ENCODE data around the gene APOL6.
A peak's percentile ranks its signal among the peaks of the same experiment; 100 is the strongest.
"Not testable (repeated sequence)": the region's sequence is repeated elsewhere in the genome, so short reads cannot be mapped to it uniquely, and the experiment has no call there.

Gene APOL6

GRCh38 chr22:35617137-35617755 lies 31.0 kb upstream of the APOL6 start, which contains the start of gene MB:
Gene MB, minus strand, starts transcription at chr22:35617329. Its CDS starts 72 bp downstream, at chr22:35617257.
- DNase-seq (ENCODE audit: low read depth in 2 of 2), result no peak

- DNase-seq (ENCODE audit: low read depth in 2 of 2), result no peak
Measured at GRCh38 chr22:35618427-35619223, 29.6 kb upstream of the APOL6 start.

DNA sequence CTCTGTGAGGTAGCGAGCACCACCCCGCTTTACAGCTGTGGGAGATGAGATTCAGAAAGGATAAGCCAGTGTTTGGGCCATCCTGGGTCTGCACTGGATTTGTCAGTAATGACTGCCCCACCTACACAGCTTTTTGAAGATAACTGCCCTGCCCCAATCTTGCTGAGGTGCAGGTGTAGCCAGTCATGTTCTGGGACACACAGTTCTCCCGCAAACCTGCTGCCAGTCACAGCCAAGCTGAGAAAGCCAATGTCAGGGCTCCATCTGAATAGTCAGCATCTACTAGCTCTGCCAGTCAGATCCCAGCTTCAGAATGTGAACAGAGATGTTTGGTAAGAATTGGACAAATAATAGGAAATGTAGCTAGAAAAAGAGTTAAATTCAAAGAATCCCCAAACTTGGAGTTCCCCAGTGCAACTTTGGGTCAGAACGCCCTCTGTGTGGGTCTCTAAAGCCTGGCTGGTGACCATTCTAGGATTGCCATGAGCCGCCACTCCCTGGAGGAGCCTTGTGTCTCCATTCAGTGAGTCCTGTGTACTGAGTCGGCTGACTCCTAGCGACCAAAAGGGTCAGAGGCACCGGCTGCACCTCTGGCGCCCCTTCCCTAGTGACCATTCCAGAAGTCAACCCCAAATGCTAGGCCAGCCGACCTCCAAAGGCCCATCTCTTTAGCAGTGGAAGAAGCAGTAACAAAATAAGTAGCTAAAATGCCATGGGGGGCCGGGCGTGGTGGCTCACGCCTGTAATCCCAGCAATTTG lies 28.7 kb upstream of the APOL6 start:
- DNase-seq (ENCODE audit: low read depth in 2 of 2), result no peak

DNA sequence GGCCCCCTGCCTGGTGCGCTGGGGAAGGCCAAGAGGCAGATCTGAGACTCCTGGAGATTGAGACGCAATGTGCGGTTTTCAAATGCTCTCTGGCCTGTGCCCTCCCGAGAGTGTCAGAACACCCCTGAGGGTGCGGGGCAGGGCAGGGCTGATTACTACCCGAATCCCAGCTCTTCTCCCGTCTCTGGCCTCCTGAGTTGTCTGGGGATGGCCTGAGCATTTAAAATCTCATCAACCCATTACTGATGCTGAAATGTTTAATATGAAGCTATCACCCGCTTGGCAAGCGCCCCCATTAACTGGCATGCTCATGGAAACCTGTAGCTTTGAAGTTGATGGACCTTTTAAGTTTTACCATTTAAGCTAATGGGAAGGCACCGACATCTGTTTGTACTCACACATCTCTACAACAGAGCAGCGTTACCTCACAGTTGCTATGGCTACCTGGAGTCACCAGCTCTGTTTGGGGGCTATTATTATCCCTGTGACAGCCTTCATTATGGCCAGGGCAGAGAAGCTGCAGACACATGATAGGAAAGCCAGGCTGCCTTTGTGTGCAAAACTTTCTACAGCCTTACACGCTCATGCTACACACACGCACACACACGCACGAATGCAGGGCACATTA lies 27.5 kb upstream of the APOL6 start:
- DNase-seq (ENCODE audit: low read depth in 2 of 2), result no peak

DNA sequence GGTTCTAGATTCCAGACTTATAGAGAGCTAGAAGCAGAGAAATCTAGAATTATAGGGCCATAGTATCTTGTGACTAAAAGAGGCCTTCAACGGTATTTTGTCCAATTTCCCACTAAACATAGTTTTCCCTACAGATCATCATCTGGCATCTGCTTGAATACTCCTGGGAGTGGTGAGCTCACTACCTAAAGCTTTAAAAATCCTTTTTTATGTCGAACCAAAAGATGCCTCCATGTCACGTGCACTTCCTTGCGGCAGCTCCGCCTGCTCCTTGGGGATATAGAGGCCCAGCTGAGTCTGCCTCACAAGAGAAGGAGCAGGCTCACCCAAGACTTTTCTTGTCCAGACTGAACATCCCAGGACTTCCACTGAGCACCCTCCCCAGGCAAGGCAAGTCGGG lies 26.8 kb upstream of the APOL6 start:
- DNase-seq (ENCODE audit: low read depth in 2 of 2), result no peak

DNA sequence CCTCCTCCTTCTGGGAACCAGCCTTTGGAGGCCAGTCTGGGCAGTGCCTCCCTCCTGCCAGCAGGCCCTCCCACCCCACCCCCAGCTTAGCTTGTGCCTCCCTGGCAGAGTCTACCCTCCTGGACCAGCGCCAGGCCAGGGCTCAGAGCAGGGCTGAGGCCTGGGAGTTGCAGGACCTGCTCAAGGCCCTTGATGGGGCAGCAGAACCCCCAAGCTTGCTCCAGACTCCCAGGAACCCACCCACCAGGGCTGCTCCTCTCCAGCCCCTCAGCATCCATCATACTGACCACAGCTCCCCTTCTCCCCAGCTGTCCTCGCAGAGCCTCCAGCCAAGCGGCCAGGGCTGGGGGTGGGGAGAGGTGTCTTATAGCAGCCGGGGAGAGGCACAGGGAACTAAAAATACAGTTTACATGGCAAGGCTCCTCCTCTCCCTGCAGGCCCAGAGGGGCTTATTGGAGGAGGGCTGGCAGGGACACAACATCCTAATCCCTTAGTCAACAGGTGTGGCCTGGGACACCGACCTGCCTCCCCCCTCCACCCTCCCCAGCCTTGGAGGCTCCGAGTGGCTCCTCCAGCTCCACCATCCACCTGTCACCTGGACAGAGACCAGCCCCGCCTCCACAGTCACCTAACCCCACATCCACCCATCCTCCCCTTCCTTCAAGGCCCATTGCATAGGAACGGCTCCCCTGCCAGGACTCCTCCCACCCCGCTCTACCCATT lies 25.9 kb upstream of the APOL6 start:
- DNase-seq (ENCODE audit: low read depth in 2 of 2), result no peak

DNA sequence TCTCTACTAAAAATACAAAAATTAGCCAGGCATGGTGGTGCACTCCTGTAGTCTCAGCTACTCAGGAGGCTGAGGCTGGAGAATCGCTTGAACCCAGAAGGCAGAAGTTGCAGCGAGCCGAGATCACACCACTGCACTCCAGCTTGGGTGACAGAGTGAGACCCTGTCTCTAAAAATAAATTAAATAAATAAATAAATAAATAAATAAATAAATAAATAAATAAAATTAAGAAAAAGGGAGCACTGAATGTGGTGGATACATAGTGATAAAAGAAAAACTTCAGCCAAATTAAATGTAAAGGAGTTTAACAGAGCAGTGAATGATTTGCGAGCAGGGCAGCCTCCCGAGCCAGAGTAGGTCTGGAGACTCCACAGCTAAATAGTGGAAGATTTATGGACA lies 24.4 kb upstream of the APOL6 start:
- DNase-seq (ENCODE audit: low read depth in 2 of 2), result not testable (repeated sequence)

DNA sequence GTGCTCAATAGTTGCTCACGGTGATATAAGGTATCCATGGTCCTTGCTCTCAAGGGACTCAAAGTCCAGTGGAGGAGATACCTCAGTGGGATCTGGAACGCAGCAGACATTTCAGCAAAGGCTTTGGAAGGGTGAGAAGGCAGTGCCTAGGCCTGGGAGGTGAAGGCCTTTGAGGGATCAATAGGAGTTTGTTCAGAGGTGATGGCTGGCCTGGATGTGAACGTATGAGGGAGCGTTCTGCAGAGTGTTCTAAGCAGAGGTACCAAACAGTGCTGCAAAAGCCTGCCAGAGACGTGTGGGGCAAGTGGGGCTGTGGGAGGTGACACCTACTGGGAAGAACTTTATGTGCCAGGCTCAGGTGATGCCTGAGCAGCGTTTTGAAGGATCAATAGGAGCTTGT lies 23.7 kb upstream of the APOL6 start:
- no peak for DNase-seq (ENCODE audit: low read depth in 2 of 2)

DNA sequence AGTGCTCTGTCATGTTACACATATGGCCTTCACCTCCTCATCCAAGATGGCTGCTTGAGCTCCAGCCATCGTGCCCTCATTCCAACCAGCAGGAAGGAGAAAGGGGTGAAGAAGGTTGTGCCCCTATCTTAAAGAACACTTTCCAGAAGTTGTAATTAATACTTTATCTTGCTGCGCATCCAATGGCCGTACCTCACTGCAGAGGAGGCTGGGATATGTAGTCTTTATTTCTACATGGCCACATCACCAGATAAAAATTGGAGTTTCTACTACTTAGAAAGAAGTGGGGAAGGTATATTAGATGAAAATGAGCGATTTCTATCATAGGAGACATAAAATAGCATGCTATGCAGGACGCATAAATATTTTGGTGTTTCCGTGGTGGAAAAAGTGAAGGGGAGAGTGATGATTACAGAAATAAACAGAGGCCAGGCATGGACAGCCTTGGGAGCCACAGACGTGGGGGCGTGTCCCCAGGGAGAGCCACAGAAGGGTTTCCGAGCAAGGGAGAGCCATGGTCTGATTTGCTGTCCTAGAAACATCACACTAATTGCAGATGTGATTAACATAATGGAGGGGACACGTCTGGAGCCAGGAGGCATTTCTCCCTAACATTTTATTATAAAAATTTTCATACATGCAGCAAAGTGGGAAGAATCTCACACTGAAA lies 22.3 kb upstream of the APOL6 start:
- DNase-seq (ENCODE audit: low read depth in 2 of 2), result no peak

DNA sequence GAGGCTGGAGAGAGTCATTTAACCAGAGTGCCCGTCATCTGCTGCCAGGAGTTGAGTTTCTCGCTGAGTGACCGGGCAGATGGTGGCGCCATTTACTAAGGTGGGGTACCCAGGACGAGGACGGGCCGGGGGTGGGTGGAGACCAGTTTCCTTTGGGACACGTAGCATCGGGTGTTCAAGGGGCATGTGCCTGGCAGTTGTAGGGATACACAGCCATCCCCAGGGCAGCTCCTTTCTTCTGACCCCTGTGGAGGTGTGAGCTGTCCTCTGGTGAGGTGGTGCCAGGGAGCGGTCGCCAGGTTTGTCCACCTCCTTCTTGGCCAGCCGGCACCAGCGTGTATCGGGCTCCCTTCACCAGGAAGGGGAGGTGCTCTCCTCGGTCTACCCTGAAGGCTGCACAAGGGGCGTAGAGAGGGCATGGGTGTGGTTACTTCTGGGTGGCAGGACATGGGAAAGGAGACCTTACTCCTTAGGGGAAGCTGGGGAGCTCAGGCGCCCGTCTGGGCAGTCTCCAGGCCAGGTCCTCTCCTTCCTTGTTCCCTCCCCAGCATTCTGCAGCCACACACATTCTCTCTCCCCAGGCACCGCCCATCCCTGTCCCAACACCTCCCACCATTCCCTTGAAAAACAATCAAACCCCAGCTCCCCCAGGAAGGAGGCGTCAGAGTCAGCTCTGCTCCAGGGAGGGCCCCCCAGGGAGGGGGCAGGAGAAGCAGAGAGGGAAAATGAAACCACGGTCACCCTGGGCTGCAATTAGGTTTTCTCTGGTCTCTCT lies 20.8 kb upstream of the APOL6 start:
- peak; percentile 27 to 54 for DNase-seq (ENCODE audit: low read depth in 2 of 2)

DNA sequence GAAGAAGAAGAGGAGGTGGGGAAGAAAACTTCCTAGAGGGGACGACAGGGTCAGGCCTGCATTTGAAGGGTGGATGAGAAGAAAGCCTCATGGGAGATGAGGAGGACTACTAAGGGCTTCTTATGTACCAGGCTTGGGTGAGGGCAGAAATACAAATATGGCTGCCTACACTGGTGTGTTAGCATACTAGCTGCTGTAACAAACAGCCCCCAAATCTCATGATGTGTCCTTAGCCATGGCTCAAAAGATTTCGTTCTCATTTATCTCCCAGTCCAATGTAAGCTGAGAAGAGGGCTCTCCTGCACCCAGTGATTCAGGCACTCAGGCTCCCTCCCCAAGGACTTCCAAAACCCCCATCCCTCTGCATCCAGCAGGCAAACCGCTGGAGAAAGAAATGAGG lies 19.5 kb upstream of the APOL6 start:
- DNase-seq (ENCODE audit: low read depth in 2 of 2), result no peak

DNA sequence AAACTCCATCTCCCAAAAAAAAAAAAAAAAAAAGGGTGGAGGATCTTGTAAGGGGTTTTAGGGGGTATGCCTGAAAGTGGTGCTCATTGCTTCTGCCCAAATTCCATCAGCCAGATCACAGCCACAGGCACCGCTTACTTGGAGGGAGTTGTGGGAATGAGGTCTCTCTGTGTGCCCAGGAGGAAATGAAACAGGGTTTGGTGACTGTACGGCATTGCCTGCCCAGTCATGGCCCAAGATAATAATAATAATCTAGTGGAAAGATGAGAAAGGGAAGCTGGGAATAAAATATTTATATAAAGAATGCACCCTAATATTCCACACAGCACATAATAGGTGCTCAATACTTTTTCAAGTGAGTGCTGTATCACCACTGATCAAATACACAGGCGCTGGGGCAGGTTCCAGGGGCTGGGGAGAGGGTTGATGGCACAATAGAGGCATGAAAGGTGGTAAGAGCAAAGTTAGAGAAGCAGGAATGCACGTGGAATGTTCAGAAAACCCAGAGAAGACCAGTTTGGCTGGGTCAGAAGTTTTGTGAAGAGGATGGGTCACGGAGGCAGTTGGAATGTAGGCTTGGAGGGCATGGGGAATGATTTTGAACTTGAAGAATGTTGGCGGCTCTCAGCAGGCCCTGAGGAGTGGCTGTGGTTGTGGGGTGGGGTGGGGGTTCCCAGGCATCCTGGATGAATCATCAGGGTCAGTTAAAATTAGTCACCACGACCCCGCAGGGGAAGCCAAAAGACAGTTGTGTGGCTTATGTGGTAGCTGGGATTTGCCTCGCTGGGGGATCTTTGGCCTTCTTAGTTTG lies 18.6 kb upstream of the APOL6 start:
- peak in 1 of 2 experiments; percentile 46 for DNase-seq (ENCODE audit: low read depth in 2 of 2)

- DNase-seq (ENCODE audit: low read depth in 2 of 2), result no peak
Measured at GRCh38 chr22:35630387-35630793, 17.9 kb upstream of the APOL6 start.

DNA sequence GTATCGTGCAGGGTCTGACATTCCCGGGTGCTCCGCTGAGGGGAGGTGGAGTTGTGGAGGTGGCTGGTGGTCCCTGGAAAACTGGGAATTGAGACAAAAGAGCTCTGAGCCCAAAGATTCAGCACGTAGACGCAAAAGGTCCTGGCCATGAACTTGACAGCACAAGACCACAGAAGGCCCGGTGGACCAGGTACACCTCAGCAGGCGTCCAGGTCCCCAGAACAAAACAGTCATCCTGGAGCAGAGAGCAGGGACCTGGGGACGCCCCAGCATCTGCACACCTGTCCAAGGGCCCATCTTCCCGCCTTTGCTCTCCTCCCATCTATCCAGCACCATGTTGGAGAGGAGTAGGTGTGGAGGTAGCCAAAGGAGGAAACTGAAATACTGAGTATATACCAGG lies 17.4 kb upstream of the APOL6 start:
- no peak for DNase-seq (ENCODE audit: low read depth in 2 of 2)

GRCh38 chr22:35631597-35631996 lies 16.6 kb upstream of the APOL6 start:
- DNase-seq (ENCODE audit: low read depth in 2 of 2), result peak in 1 of 2 experiments; percentile 28

GRCh38 chr22:35632935-35633334 lies 15.3 kb upstream of the APOL6 start:
- no peak for DNase-seq (ENCODE audit: low read depth in 2 of 2)

- no peak for DNase-seq (ENCODE audit: low read depth in 2 of 2)
Measured at GRCh38 chr22:35633520-35633919, 14.7 kb upstream of the APOL6 start.

DNA sequence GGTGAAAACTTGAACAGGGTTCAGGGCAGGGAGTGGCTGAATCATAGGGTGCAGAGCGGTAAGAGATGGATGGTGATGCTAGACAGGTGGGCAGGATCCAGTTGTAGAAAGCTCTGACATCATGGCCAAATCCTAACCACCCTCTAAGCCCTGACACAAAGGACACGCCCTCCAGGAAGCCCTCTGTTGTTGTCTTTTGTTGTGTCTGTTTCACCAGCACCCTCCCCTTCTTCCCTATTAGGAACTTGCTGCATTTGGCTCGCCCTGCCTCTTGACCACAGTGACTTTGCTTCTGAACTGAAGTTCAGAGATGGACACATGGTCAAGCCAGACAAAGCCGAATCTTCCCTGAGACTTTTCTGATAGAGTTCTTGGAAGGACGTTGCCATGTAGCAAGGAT lies 14.2 kb upstream of the APOL6 start:
- DNase-seq (ENCODE audit: low read depth in 2 of 2), result no peak

DNA sequence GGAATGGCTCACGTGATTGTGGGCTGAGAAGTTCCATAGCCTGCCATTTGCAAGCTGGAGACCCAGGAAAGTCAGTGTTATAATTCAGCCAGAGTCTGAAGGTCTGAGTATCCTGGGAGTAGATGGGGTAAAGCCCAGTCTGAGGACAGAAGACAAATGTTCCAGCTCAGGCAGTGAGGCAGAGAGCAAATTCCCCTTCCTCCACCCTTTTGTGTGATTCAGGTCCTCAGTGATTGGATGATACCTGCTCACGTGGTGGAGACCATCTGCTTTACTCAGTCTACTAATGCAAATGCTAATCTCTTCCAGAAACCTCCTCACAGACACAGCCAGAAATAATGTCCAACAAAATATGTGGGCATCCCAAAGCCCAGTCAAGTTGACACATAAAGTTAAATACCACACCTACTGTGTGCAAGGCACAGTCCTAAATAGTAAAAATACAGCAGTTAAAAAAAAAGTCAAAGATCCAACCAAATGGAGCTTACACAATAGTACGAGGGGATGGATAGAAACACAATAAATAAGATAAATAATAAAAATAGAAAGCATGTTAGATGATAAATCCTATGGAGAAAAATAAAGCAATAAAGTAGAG lies 13.2 kb upstream of the APOL6 start:
- no peak for DNase-seq (ENCODE audit: low read depth in 2 of 2)

Data from stimulated activated CD4-positive, alpha-beta T cell treated with anti-CD3 and anti-CD28 coated beads, Interleukin-12 subunit alpha, Interleukin-12 subunit beta, amount 100 ng/mL, for 24 hours (primary cell).